HEK293 (cell line): ENCODE data around the gene PAIP2.

Source experiments
- CTCF ChIA-PET: fragments of 350-600 bp; formaldehyde crosslinking; extraction: SDS; loops from one replicate; lab custom pipeline; 2021; ENCODE audit warnings: antibody characterized with exemption; lab: Yijun Ruan, JAX
- POLR2A ChIA-PET: fragments of 300-600 bp; formaldehyde crosslinking; extraction: SDS; loops from one replicate; lab custom pipeline; 2020; ENCODE audit warnings: antibody characterized with exemption, inconsistent platforms; lab: Yijun Ruan, JAX
- H3K27ac ChIP-seq: fragments of 200-500 bp; sonication (Bioruptor generic); 2 replicates; pipeline ENCODE4 v1.5.1; 2014; ENCODE audit warnings: low read depth, low read length, control low read depth, inconsistent platforms; ENCODE audit errors: extremely low read depth
- H3K36me3 ChIP-seq, 2 experiments: fragments of 200-500 bp in 1 of 2; sonication (Bioruptor generic) in 1 of 2; 1 replicate in 1 of 2; 2 replicates in 1 of 2; pipeline ENCODE4 v1.5.1; 2014 to 2017; ENCODE audit warnings: inconsistent platforms in 2 of 2, low read length in 2 of 2; ENCODE audit not compliant: control insufficient read depth in 2 of 2, insufficient read depth in 1 of 2
- H3K4me1 ChIP-seq: fragments of 200-500 bp; sonication (Bioruptor generic); 2 replicates; pipeline ENCODE4 v1.5.1; 2014; ENCODE audit warnings: mild to moderate bottlenecking, low read length, inconsistent platforms; ENCODE audit not compliant: control insufficient read depth, insufficient read depth
- H3K4me3 ChIP-seq: 2 replicates; pipeline ENCODE4 v1.5.1; 2011; ENCODE audit warnings: low read depth, mild to moderate bottlenecking, control low read depth, low read length, moderate library complexity
- H3K9me3 ChIP-seq: fragments of 200-500 bp; sonication (Bioruptor generic); 2 replicates; pipeline ENCODE4 v1.5.1; 2014; ENCODE audit warnings: low read depth, low read length, inconsistent platforms; ENCODE audit not compliant: control insufficient read depth, insufficient read depth
- GLIS1 ChIP-seq: fragments of 450-650 bp; formaldehyde crosslinking; IDR thresholded peaks from 2 replicates; pipeline ENCODE4 v1.5.1; 2016; ENCODE audit warnings: missing biosample characterization, missing genetic modification characterization
- OSR2 ChIP-seq: fragments of 450-650 bp; formaldehyde crosslinking; IDR thresholded peaks from 2 replicates; pipeline ENCODE4 v1.5.1; 2016; ENCODE audit warnings: missing biosample characterization, missing genetic modification characterization
- OVOL3 ChIP-seq: fragments of 450-650 bp; formaldehyde crosslinking; IDR thresholded peaks from 2 replicates; pipeline ENCODE4 v1.5.1; 2016; ENCODE audit warnings: missing biosample characterization, missing genetic modification characterization
- PATZ1 ChIP-seq: fragments of 450-650 bp; formaldehyde crosslinking; IDR thresholded peaks from 2 replicates; pipeline ENCODE4 v1.5.1; 2016; ENCODE audit warnings: missing biosample characterization, missing genetic modification characterization
- PRDM10 ChIP-seq: fragments of 450-650 bp; formaldehyde crosslinking; IDR thresholded peaks from 2 replicates; pipeline ENCODE4 v1.5.1; 2016; ENCODE audit warnings: missing biosample characterization, missing genetic modification characterization
- REPIN1 ChIP-seq: fragments of 450-650 bp; formaldehyde crosslinking; IDR thresholded peaks from 2 replicates; pipeline ENCODE4 v1.5.1; 2017; ENCODE audit warnings: missing biosample characterization, missing genetic modification characterization, low read depth
- YY2 ChIP-seq: fragments of 450-650 bp; formaldehyde crosslinking; IDR thresholded peaks from 2 replicates; pipeline ENCODE4 v1.5.1; 2016; ENCODE audit warnings: missing biosample characterization, missing genetic modification characterization
- ZBTB17 ChIP-seq: fragments of 450-650 bp; formaldehyde crosslinking; IDR thresholded peaks from 2 replicates; pipeline ENCODE4 v1.5.1; 2016; ENCODE audit warnings: missing biosample characterization, missing genetic modification characterization
- ZNF112 ChIP-seq: fragments of 450-650 bp; formaldehyde crosslinking; IDR thresholded peaks from 2 replicates; pipeline ENCODE4 v1.5.0; 2017; ENCODE audit warnings: missing biosample characterization, missing genetic modification characterization
- ZNF114 ChIP-seq: fragments of 450-650 bp; formaldehyde crosslinking; IDR thresholded peaks from 2 replicates; pipeline ENCODE4 v1.5.0; 2017; ENCODE audit warnings: missing biosample characterization, missing genetic modification characterization
- ZNF24 ChIP-seq: fragments of 450-650 bp; formaldehyde crosslinking; IDR thresholded peaks from 2 replicates; pipeline ENCODE4 v1.5.1; 2016; ENCODE audit warnings: missing biosample characterization, missing genetic modification characterization
- ZNF266 ChIP-seq: fragments of 450-650 bp; formaldehyde crosslinking; IDR thresholded peaks from 2 replicates; pipeline ENCODE4 v1.5.1; 2016; ENCODE audit warnings: missing biosample characterization, missing genetic modification characterization, low read depth
- ZNF391 ChIP-seq: fragments of 450-650 bp; formaldehyde crosslinking; IDR thresholded peaks from 2 replicates; pipeline ENCODE4 v1.5.1; 2016; ENCODE audit warnings: low read depth, missing biosample characterization, missing genetic modification characterization, borderline replicate concordance
- ZNF548 ChIP-seq: fragments of 450-650 bp; formaldehyde crosslinking; IDR thresholded peaks from 2 replicates; pipeline ENCODE4 v1.5.1; 2016; ENCODE audit warnings: missing biosample characterization, missing genetic modification characterization
- ZNF600 ChIP-seq: fragments of 450-650 bp; formaldehyde crosslinking; IDR thresholded peaks from 2 replicates; pipeline ENCODE4 v1.5.1; 2016; ENCODE audit warnings: missing biosample characterization, missing genetic modification characterization
- ZNF629 ChIP-seq: fragments of 450-650 bp; formaldehyde crosslinking; IDR thresholded peaks from 2 replicates; pipeline ENCODE4 v1.5.1; 2017; ENCODE audit warnings: missing biosample characterization, missing genetic modification characterization
- ZNF677 ChIP-seq: fragments of 450-650 bp; IDR thresholded peaks from 2 replicates; pipeline ENCODE4 v1.5.0; 2018; ENCODE audit warnings: missing biosample characterization, mild to moderate bottlenecking, missing genetic modification characterization, moderate library complexity
- TF ChIP-seq, protein P1 (sequence below): fragments of 450-650 bp; formaldehyde crosslinking; IDR thresholded peaks from 2 replicates; pipeline ENCODE4 v1.5.1; 2016; ENCODE audit warnings: missing biosample characterization, missing genetic modification characterization
- TF ChIP-seq, protein P2 (sequence below): fragments of 450-650 bp; formaldehyde crosslinking; IDR thresholded peaks from 2 replicates; pipeline ENCODE4 v1.5.1; 2016; ENCODE audit warnings: missing biosample characterization, missing genetic modification characterization

PAIP2 gene

DNA sequence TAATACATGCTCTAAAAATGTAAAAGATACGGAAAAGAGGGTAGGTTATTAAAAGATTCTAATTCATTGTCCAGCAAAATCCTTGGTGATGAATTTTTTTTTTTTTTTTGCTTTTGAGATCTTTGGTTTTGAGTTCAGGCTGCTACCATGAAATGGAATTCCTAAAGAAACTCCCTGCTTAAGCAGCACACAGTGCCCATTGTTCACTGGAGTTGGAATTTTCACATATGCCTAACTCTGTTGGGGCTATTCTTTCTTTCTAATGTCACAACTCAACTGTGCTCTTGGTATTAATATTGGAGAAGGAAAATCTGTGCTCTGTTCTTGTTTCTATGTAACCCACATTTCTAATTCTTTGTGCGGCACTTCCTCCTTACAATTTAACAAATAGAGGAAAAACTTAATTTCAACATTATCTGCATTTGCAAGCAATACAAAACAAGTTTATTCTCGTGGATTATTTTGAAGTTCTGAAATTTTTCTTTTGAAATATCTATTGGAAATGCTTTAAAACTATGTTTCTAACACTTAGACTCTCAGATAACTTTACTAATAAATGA is 26.5 kb upstream of the PAIP2 start (continued):
- TF ChIP-seq ZNF548 (tag by site-specific recombination) (no peak), YY2 (tag by site-specific recombination) (no peak), GLIS1 (no peak), PATZ1 (tag by site-specific recombination) (no peak), ZNF112 (tag by site-specific recombination) (no peak), REPIN1 (tag by site-specific recombination) (no peak), OSR2 (tag by site-specific recombination) (no peak)
- TF ChIP-seq, protein P1, sequence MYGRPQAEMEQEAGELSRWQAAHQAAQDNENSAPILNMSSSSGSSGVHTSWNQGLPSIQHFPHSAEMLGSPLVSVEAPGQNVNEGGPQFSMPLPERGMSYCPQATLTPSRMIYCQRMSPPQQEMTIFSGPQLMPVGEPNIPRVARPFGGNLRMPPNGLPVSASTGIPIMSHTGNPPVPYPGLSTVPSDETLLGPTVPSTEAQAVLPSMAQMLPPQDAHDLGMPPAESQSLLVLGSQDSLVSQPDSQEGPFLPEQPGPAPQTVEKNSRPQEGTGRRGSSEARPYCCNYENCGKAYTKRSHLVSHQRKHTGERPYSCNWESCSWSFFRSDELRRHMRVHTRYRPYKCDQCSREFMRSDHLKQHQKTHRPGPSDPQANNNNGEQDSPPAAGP (tag by site-specific recombination): no peak

GRCh38 chr5:139335811-139336210 is 5.8 kb upstream of the PAIP2 start:
- no peaks in the 10 kb centered on the region for H3K4me1 ChIP-seq
- TF ChIP-seq ZNF266 (tag by site-specific recombination): no peak
- TF ChIP-seq ZNF677 (tag by site-specific recombination): no peak
- 0 out of 2 replicates have a peak, but pooled peaks have one; percentile 26 for TF ChIP-seq ZNF629 (tag by site-specific recombination)
- 0 out of 2 replicates have a peak, but pooled peaks have one; percentile 16 for TF ChIP-seq ZNF24 (tag by site-specific recombination)
- TF ChIP-seq, protein P2, sequence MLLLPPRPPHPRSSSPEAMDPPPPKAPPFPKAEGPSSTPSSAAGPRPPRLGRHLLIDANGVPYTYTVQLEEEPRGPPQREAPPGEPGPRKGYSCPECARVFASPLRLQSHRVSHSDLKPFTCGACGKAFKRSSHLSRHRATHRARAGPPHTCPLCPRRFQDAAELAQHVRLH (tag by site-specific recombination): peak; percentile 49; the same call in 1 of the 2 replicates
- TF ChIP-seq ZNF391 (tag by site-specific recombination): peak; percentile 52; the same call in 1 of the 2 replicates
- H3K9me3 ChIP-seq: no peaks in the 10 kb centered on the region
- peaks cover 26 to 29% of the 10 kb centered on the region in 2 experiments for H3K36me3 ChIP-seq
- H3K4me3 ChIP-seq: no peak overlapping the region
- CTCF ChIA-PET: no interaction called here
- POLR2A ChIA-PET: interaction anchor here (2.4 kb wide), 1 partner anchor 42 kb away, joined by 8 read pairs; the partner anchor contains the start of gene MATR3
- no peak overlapping the region for H3K27ac ChIP-seq

GRCh38 chr5:139340051-139340450 is 1.6 kb upstream of the PAIP2 start:
- Histone ChIP-seq H3K27ac (no peak overlapping the region), H3K4me1 (peaks cover 11% of the 10 kb centered on the region), H3K4me3 (no peak overlapping the region), H3K9me3 (no peaks in the 10 kb centered on the region), H3K36me3 (peaks cover 7 to 11% of the 10 kb centered on the region in 2 experiments)
- ChIA-PET POLR2A (interaction anchor here (3.3 kb wide), 1 partner anchor 46 kb away, joined by 62 read pairs; the partner anchor contains the start of gene MATR3), CTCF (interaction anchor here (1.0 to 1.4 kb wide), 2 partner anchors 8 to 11 kb away, joined by 3 to 5 read pairs; no protein-coding TSS in a partner anchor)
- TF ChIP-seq PRDM10 (tag by site-specific recombination) (peak; percentile 72), ZBTB17 (tag by site-specific recombination) (peak; percentile 61), OVOL3 (tag by site-specific recombination) (no peak), ZNF114 (no peak), ZNF600 (tag by site-specific recombination) (peak; percentile 75)
